ENCODE measurements around the gene GUCA1A. TPM values are rescaled to one million over a fixed set of nuclear protein-coding genes. Genes with fewer than 3 reads are reported as not detected.
A peak's percentile ranks its signal among the peaks of the same experiment; 100 is the strongest.

The GUCA1A gene
- total RNA-seq, 1 donor from 2014 or later, result not detected

DNA sequence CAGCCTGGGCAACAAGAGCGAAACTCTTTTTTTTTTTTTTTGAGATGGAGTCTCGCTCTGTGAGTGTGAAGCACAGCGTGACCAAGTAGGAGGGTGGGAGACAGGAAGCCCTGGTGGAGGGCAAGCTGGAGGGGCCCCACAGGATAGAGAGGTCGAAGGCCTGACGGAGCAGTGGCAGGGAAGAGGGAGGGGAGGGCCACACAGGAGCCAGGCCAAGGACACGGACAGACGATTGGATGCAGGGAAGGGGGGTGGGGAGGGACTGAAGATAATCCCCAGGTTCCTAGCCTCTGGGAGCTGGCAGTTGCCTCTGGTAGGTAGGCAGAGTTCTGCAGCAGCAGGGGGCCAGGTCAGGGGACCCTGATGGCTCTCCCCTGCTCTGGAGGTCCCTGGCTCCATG, 10.8 kb upstream of the GUCA1A start:
- intact Hi-C loops (cut with DNase I), result no loop called here
- Histone ChIP-seq H3K4me1 (no peaks in the 10 kb centered on the region), H3K36me3 (no peaks in the 10 kb centered on the region), H3K4me3 (no peak overlapping the region), H3K9me3 (no peaks in the 10 kb centered on the region), H3K27me3 (no peaks in the 10 kb centered on the region), H3K27ac (no peak overlapping the region)
- TF ChIP-seq, protein P1, sequence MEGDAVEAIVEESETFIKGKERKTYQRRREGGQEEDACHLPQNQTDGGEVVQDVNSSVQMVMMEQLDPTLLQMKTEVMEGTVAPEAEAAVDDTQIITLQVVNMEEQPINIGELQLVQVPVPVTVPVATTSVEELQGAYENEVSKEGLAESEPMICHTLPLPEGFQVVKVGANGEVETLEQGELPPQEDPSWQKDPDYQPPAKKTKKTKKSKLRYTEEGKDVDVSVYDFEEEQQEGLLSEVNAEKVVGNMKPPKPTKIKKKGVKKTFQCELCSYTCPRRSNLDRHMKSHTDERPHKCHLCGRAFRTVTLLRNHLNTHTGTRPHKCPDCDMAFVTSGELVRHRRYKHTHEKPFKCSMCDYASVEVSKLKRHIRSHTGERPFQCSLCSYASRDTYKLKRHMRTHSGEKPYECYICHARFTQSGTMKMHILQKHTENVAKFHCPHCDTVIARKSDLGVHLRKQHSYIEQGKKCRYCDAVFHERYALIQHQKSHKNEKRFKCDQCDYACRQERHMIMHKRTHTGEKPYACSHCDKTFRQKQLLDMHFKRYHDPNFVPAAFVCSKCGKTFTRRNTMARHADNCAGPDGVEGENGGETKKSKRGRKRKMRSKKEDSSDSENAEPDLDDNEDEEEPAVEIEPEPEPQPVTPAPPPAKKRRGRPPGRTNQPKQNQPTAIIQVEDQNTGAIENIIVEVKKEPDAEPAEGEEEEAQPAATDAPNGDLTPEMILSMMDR (IDR thresholded peaks at IDR 0.05), result no peak
- ATAC-seq (no peak), DNase-seq (no peak)

DNA sequence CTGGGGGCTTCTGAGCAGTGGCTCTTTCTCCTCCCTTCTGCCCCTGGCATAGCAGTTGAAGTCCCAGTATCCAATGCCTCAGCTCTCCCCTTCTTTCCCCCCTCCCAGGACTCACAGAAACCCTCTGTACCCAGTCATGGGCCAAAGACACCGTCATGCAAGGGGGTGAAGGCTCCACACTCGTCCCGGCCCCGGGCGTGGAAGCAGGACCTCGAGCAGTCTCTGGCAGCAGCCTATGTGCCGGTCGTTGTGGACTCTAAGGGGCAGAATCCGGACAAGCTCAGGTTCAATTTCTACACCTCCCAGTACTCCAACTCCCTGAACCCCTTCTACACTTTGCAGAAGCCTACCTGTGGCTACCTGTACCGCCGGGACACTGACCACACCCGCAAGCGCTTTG, 10.4 kb upstream of the GUCA1A start:
- Histone ChIP-seq H3K9me3 (no peaks in the 10 kb centered on the region), H3K36me3 (no peaks in the 10 kb centered on the region), H3K27me3 (no peaks in the 10 kb centered on the region), H3K27ac (no peak overlapping the region), H3K4me3 (no peak overlapping the region), H3K4me1 (no peaks in the 10 kb centered on the region)
- ATAC-seq (no peak), DNase-seq (no peak)
- intact Hi-C loops (cut with DNase I), result no loop called here
- TF ChIP-seq, protein P1 (IDR thresholded peaks at IDR 0.05), result no peak

DNA sequence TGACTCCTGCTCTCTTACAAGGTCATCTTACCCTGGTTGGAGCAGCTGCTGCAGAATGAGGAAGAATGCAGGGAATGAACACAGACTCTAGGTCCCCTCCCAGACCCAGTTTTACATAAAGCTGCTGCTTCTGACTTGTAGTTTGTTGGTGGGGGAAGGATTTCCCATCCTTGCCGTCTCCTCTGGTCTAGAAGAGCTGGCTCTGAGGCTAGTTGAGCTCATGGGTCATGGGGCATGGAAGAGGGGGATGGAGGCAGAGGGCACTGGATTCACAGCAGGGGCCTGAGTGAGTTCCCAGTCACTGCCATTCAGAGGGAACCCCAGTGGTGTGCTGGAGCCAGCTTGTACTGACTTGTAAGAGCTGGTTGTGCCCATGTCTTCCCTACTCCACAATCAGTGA, 9.2 kb upstream of the GUCA1A start:
- H3K27me3 ChIP-seq, result no peaks in the 10 kb centered on the region
- no peak overlapping the region for H3K4me3 ChIP-seq
- H3K27ac ChIP-seq, result no peak overlapping the region
- no peaks in the 10 kb centered on the region for H3K4me1 ChIP-seq
- intact Hi-C loops (cut with DNase I), result no loop called here
- ATAC-seq (no peak), DNase-seq (no peak)
- H3K9me3 ChIP-seq, result no peaks in the 10 kb centered on the region
- TF ChIP-seq, protein P1 (IDR thresholded peaks at IDR 0.05), result no peak
- no peaks in the 10 kb centered on the region for H3K36me3 ChIP-seq

DNA sequence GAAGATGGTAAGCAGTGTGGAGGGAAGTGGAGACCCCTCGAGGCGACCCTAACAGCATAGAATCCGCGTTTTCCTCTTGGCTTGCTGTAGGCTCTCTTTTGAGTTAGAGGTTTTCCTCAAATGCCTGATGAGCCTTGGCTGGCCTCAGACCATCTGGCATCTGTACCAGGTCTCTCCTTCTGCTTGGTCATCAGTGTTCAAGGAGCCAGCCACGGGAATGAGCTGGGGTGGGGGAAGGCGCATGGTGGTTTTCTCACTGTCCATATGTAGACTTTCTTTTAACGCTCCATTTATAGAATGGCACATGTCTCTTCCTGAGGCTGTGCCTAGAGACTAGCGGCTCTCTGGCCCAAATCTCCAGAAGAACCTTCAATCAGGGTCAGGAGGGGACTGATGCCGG, 8.1 kb upstream of the GUCA1A start:
- H3K4me1 ChIP-seq, result no peaks in the 10 kb centered on the region
- DNase-seq (no peak), ATAC-seq (no peak)
- H3K4me3 ChIP-seq, result no peak overlapping the region
- no peaks in the 10 kb centered on the region for H3K9me3 ChIP-seq
- no peaks in the 10 kb centered on the region for H3K27me3 ChIP-seq
- TF ChIP-seq, protein P1 (IDR thresholded peaks at IDR 0.05), result no peak
- intact Hi-C loops (cut with DNase I), result loop anchor here (5.0 kb wide), 1 partner anchor 88 kb away; no protein-coding TSS in a partner anchor
- H3K36me3 ChIP-seq, result no peaks in the 10 kb centered on the region
- no peak overlapping the region for H3K27ac ChIP-seq

DNA sequence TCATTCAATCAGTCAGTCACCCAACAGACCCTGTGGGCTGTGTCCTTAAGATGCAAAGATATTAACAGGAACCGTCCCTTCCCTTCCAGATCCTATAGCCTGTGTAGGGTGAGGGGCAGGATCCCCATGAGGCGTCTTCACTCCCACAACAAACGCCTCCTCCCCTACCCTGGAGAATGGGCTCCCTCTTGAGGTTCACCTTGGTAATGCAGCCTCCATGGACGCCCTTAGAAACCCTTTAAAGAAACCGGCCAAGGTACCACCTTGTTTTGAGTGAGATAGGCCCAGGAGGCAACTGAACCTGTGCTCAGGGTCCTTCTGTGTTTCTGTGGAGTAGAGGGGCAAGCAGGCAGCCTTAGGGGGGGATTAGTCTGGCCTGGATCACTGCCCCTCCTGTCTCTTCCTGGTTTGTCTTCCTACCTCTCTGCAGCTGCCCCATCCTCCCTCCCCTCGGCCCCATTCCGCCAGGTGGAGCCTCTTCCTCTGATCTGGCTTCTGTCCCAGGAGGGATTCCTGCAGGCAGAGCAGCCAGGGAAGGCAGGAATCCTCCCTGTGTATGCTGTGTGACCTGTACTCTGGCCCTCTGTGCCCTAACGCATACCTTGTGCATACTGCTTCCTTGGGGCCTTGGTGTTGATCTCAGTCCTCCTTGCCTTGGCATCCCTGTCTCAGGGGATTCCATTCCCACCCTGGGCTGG, 6.6 kb upstream of the GUCA1A start:
- ATAC-seq (peak; percentile 93), DNase-seq (no peak)
- no peaks in the 10 kb centered on the region for H3K9me3 ChIP-seq
- H3K36me3 ChIP-seq, result no peaks in the 10 kb centered on the region
- H3K4me3 ChIP-seq, result no peak overlapping the region
- TF ChIP-seq, protein P1 (IDR thresholded peaks at IDR 0.05), result peak; percentile 99
- intact Hi-C loops (cut with DNase I), result loop anchor here (5.0 kb wide), 1 partner anchor 89 kb away; no protein-coding TSS in a partner anchor
- no peak overlapping the region for H3K27ac ChIP-seq
- H3K4me1 ChIP-seq, result no peaks in the 10 kb centered on the region
- H3K27me3 ChIP-seq, result no peaks in the 10 kb centered on the region

Data from upper lobe of right lung (tissue), 1 donor.